Right hindlimb (tissue), 1 donor: ENCODE data around the gene HABP4.

Experiments used
- DNase-seq: peaks from one replicate; pipeline ENCODE4 v3.0.0-alpha.2; 2018

HABP4 gene

DNA sequence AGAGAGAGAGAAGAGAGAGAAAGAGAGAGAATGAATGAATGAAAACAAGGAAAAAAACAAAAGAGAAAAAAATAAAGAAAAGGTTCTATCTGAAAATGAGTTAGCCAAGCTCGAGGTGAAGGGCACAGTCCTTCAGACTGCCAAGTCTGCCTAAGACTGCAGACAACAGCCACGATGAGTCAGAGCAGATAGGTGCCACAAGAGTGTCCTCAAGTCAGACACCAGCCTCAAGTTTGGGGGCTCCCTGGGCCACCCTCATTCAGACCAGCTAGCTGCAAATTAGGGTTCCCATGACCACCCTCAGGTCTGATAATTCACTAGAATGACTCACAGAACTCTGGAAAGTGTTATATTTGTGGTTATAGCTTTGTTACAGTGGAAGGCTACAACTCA is 13.9 kb upstream of the HABP4 start:
- no peak for DNase-seq

DNA sequence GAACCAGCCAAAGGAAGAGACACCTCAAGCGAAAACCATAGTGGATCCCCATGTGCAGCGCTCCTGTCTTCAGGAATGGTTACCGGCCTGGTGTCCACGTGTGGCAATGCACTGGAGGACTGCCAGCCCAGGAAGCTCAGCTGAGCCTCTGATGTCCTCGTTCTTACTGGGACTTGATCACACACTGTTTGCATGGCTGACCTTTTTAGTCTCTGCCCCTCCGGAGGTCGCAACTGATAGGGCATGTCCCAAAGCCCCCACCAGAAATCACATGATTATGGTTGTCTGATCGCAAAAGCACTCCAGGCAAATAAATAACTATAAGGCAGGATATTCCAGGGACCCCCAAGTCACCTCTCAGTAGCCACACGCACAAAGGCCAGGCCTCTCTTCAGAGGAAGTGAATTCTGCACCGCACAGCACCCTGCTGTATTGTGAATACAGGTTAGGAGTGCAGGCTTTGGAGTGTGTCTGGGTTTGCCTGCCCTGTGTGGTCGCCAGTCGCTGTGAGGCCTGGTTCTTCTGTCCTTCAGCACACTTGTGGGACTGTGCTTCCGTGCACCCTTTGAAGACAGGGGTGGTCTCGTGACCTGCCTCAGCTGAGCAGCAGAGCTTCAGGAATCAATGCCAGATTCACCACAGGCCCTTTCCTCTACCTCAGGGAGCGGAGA is 13.4 kb upstream of the HABP4 start:
- no peak for DNase-seq

DNA sequence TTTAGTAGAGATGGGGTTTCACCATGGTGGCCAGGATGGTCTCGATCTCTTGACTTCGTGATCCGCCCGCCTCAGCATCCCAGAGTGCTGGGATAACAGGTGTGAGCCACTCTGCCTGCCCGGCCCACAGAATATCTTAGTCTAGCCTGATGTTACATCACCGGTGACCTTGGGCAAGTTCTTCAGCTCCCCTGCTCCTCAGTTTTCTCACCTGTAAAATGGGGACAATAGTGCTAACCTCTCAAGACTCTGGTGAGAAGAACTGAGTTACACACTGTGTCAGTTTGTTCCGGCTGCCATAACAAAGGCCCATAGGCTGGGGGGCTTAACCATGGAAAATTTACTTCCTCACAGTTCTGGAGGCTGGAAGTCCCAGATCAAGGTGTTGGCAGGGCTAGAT is 12.5 kb upstream of the HABP4 start:
- no peak for DNase-seq

DNA sequence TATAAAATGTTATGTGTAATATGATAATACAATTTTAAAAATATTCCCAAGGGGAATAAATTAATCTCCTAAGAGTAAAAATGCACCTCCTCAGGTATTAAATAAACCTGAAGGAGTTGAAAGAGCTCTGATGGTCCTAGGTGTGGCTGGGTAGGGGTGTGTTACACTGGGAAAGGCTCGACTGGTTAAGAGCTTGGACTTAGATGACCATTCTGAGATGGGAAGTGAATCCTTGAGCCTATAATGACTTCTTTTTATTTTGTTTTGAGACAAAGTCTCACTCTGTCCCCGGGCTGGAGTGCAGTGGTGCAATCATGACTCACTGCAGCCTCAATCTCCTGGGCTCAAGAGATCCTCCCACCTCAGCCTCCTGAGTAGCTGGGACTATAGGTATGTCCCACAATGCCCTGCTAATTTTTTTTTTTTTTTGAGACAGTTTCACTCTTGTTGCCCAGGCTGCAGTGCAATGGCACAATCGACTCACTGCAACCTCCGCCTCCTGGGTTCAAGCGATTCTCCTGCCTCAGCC is 9.2 kb upstream of the HABP4 start:
- no peak for DNase-seq

DNA sequence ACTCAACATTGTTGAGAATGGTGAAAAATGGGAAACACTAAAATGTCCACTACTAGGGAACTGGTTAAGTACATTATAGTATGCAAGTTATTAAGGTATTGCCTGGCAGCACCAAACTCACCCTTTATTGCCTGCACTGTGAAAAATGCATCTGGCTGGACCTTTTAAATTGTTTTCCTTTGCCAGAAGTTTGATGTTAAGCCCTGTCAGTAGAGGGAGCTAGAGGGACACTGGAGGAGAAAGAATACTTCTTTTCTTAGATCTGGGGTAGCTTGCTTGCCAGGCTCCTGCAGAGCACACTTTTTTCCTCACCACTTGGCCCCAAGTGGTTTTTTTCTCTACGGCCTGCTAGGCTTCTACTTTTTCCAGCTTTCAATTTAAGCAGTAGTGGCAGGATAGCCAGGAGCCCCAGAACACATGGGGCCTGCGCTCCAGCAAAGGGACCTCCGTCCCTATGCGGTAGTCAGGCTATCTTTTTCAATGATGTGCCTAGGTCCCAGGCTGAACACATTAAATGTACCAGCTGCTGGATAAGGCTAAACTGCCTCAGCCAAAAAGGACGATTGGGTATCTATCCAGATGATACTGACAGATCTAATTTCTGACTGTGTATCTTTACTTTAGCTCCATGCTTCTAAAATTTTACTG is 8.0 kb upstream of the HABP4 start:
- DNase-seq, result no peak

DNA sequence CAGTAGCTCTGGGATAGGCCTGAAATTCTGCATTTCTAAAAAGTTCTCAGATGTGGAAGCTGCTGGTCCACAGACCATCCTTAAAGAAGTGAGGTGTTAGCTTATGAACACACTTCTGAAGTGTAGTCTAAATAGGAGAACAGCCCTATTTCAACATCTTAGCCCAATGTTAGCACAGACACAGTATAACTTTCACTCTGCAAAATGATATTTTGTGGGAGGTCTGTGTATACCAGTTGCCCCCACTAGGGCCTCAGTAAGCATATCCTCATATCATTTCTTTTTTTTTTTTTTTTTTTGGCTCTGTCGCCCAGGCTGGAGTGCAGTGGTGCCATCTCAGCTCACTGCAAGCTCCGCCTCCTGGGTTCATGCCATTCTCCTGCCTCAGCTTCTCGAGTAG is 7.5 kb upstream of the HABP4 start:
- no peak for DNase-seq

DNA sequence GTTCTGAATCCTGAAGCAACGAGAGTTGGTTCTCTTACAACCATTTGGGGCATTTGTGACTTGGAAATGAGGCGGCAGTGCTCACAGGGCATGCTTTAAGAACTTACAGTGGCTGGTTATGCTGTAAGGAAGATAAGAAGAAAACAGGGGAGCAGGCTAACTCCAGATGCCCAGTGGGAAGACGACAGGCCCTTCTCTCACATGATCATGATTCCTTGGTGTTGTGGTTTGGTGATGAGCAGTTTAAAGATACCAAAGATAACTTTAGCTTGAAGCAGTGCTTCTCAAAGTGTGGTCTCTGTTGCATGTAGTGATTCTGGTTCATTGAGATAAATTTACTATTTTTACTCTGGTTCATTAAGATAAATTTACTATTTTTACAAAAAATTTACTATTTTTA is 2.6 kb upstream of the HABP4 start:
- DNase-seq, result no peak

DNA sequence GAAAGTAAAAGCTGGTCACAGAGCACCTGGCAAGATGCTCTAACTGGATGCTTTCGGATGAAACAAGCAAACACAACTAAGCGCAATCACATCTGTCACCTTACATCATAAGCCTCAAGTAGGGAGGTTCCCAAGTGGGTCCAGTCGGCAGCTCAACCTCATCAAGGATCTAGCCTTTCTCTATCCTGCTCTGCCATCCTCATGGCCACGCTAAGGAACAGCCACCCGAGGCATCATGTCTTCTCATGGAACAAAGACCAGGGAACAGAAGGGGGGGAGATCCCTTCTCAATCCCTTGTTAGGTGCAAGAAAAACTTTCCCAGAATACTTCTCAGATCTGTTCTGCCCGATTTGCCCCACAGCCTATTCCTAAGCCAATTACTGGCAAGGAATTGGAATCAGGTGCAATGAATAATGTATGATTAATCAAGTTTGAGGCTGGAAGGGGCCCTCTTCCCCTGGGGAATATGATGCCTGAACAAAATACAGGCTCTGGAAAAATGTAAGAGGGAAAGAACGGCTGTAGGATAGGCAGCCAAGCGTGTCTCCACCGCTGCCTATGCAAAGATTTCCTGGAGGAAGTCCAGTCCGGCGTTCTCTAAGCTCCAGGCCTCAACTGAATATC is 1.3 kb upstream of the HABP4 start:
- no peak for DNase-seq

DNA sequence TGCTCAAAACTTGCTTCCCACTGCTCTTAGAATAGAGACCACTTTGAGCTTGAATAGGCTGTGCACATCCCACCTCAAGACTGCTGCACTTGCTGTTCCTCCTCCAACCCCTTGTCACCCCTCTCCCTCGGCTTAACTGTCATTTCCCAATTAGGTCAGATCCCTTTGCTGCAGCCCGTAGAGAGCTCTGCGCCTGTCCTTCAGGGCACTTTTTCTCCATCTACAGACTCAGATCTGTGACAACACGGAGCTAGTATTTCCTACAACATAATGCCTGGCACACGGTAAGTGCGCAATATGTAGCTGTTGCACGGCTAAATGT is 485 bp upstream of the HABP4 start:
- no peak for DNase-seq

DNA sequence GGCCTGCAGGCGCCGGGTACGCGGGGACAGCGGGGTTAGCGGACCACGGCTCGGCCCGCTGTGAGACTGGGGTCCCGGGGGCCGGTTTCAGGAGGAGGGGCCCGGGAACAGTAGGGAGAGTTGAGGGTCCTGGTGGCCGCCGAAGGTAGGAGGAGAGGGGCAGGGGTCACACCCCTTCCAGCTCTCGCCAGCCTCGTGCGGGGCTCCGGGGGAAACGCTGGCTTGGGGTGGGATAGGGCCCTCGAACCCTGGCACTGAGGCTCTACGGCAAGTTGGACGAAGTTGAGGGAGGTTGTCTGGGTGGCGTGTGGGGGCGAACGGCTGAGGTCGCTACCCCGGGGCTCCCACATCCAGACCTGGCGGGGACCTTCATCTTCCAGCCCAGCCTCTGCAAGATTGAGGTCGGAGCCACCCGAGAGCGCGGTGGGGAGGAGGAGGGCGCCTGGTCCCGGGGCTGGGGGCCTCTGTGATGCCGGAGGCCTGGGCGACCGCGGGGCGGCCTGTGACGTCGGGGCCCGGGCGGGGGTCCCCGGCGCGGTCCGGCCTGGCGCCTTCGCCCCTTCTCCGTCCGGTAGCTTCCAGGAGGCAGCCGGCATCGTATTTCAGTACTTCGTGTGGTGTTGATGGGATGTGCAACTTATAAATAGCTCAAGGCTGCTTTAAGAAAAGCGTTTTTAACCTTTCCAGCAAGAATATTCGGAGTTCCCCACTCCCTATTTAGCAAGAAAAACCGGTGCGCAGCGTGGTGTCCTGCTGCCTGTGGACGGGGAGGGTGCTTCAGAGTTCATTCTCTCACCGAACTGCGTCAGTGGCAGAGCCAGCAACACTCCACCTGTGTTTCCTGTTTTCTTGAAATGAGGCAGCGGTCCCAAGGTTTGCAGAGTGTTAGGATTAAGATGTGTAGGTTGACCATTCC is 902 bp downstream of the HABP4 start:
- peak; percentile 37 for DNase-seq

DNA sequence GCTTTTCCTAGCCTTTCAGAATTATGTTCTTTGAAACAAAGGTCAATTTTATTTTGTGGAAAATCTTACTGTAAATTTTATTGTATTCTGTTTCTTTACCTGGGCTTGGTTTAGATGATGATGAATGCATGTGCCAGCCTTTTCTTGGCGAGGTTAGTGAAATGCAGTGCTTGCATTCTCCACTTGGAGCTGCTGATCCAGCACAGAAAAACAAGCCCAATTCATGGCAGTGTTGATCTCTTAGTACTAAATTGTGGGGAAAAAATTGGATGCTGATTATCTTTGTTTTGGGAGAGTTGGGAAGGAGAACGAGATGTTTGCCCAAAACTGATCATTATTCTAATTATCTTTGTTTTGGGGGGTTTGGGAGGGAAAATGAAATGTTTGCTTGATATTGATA is 3.7 kb downstream of the HABP4 start:
- DNase-seq, result peak; percentile 30

DNA sequence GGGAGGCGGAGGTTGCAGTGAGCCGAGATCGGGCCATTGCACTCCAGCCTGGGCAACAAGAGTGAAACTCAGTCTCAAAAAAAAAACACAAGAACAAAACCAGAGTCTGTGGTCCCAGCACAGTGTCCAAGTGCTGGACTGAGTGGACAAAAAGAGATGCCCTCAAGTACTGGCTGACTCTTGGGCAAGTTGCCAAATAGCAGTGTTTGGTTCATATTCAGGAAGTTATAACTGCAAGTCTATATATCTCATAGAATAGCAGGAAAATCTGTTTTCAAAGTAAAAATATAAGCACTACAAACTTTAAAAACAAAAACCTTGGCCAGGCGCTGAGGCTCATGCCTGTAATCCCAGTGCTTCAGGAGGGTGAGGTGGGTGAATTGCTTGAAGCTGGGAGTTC is 7.3 kb downstream of the HABP4 start:
- no peak for DNase-seq

DNA sequence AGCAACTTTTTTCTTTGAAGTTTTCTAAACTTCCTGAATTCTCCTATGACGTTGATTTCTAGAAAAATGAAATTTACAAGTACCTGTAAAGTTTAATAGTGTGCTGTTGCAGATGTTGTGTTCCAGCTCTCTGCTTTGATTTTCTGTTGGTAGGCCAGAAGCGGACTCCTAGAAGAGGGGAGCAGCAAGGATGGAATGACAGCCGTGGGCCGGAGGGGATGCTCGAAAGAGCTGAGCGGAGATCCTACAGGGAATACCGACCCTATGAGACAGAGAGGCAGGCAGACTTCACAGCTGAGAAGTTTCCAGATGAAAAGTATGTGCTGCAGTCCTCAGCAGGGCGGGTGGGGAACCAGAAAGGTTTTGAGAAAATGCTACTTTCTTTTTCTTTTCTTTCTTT is 8.3 kb downstream of the HABP4 start:
- no peak for DNase-seq

DNA sequence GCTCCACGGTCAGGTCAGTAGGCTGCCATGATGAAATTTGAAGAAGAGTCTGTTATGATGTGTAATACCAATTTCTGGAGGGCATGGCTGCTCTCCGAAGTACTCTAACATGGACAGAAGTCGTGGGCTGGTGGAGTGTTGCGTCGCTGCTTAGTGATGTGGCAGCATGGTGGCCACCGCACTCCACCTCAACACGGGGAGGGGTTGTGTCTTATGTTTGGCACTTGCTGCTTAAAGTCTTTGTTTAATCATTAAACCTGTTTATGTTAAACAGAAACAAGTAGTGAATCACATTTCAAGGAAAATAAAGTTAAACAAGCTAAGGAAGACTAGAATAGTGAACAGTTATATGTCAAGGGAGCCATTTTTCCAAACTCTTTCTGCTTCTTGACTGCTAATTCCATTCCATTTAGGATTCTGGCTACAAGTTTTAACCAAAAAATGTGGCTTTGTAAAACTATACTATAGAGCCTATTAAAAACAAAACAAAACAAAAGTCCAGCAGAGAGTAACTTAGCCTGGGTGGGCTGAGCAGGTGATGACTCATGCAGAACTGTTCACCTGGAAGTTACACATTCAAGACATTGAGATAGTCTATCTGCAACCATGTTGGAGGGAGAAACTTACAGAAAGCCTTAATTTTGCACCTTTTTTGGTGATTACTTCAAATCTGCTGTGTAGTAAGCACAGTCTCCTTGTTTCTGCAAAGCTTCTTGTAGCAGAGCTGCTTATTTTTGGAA is 9.5 kb downstream of the HABP4 start:
- DNase-seq, result no peak

DNA sequence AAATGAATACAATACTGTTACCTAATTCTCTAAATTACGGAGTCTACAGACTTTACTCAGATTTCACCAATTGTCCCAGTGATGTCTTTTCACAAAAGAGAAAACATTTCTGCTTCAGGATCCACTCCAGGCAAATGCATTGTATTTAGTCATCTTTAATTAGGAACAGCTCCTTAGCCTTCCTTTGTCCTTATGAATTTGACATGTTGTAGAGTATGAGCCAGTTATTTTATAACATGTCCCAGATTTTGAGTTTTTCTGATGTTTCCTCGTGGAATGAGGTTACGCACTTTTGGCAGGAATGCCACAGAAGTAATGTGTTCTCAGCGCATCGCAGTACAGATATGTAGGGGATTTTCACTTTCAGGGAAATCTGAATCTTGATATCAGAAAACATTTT is 10.5 kb downstream of the HABP4 start:
- DNase-seq, result no peak

DNA sequence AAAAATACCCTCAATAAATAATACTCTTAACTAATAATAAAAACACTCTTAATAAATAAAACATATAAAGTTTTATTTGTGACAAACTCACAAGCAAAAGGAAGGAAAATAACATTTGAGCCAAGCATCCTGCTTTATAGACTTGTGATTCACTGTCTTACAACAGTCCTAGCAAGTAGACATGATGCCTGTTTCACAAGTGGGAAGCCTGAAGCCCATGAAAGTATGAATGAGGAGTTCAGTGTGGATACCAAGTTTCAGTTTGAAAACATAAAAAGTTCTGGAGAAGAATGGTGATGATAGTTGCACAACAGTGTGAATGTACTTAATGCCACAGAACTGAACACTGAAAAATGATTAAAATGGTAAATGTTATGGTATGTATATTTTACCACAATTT is 10.9 kb downstream of the HABP4 start:
- DNase-seq, result no peak

DNA sequence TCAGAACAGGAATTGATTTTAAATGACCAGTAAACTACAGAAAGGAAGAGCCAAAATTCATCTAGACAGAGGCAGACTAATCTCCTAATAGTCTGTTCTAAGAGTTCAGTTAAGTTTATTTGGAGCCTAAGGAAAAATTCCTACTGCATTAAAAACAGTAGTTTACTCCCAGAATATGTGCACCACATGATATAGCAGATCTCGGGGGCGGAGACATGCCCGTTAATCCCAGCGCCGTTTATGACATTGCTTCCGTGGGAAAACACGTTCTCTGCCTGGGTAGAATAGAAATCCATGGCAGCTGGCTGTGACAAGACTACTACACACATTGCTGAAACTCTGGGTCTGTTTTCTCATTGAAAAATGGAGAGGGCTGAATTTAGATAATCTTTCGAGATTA is 11.4 kb downstream of the HABP4 start:
- DNase-seq, result no peak

DNA sequence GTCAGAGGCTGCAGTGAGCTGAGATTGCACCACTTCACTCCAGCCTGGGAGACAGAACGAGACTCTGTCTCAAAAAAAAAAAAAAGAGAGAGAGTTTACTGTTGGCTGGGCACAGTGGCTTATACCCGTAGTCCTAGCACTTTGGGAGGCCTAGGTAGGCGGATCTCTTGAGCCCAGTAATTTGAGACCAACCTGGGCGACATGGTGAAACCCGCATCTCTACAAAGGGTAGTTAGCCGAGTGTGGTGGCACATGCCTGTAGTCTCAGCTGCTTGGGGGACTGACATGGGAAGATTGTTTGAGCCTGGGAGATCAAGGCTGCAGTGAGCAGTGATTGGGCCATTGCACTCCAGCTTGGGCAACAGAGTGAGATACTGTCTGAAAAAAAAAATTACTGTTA is 12.6 kb downstream of the HABP4 start:
- DNase-seq, result no peak

DNA sequence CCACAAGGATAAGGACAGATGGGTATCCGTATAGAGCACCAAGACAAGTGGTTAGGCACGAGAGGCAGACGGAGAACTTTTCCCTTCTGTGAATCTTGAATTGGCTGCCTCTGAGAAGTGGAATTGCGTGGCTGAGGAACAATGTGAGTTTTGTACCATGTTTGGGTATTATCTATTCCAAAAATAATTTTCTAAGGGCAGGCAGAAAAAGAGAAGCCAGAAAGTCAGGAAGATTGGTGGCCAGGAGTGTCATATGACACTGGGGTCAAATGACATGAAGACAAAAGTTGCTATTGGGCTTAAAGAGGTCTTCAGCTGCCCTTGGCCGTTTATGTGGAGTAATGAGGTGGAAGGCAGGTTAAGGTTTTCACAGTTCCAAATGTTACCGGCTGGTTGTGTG is 14.5 kb downstream of the HABP4 start:
- DNase-seq, result no peak

DNA sequence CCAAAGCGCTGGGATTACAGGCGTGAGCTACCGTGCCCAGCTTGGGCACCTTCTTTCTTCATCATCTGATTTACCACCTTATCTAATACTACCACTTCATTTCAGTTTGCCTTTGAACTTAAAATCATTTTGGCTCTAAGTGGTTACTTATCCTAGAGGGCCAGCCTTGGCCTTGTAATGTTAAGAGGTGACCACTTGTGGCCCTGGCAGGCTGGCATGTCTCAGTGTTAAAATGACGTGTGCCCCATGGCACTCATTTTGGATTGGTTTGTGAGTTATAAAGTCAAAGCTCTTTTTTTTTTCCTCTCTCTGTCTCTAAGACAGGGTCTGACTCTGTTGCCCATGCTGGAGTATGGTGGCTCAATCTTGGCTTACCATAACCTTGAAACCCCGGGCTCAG is 17.8 kb downstream of the HABP4 start:
- no peak for DNase-seq

DNA sequence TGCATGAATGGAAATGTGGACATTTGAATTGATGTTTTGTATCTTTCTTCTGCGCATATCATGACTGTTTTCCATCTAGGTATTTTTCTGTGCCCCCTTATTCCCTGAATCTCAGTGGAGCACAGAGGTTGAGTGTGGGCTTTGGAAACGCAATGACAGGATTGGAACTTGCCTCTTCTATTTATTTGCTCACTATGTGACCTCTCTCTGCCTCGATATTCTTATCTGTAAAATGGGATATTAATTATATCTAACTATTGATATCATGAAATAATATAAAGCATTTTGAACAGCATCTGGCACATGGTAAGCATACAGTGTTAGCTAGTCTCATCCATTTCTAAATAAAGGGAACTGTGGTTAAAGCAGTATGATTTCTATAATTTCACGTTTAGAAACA is 26.0 kb downstream of the HABP4 start:
- no peak for DNase-seq

DNA sequence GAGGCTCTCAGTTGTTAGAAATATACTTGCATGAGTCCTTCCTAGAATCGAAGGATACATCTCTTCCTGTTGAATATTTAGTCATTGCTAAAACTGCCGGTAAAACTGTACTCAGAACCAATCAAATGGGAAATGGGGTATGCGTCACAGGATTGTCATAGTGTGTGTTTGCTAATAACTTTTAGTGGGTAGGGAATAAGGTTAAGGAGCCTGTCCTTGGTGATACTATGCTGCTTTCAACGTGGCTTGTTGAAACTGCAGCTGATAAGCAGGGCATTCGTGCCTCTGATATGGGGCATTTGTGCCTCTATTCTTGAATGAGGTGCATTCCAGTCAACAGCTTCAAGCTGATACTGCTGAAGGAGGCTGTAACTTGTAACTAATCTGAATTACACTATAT is 26.6 kb downstream of the HABP4 start:
- no peak for DNase-seq
